AG04449 (cell line): ENCODE measurements around the gene ITGB1BP2.
A peak's percentile ranks its signal among the peaks of the same experiment; 100 is the strongest.
"Not testable (repeated sequence)": the region's sequence is repeated elsewhere in the genome, so short reads cannot be mapped to it uniquely, and the experiment has no call there.

ENCODE experiments used
- CTCF ChIA-PET: fragments of 350-600 bp; formaldehyde crosslinking; extraction: SDS; loops from one replicate; lab custom pipeline; 2021; ENCODE audit warnings: antibody characterized with exemption; lab: Yijun Ruan, JAX
- POLR2A ChIA-PET: fragments of 400-600, 350-600 bp; formaldehyde crosslinking; extraction: SDS; loops from one replicate; lab custom pipeline; 2020; ENCODE audit warnings: antibody characterized with exemption, inconsistent platforms; lab: Yijun Ruan, JAX
- DNase-seq: peaks from one replicate; pipeline ENCODE4 v3.0.0-alpha.2; 2010; ENCODE audit warnings: low read depth, low spot score
- H3K4me3 ChIP-seq: 2 replicates; pipeline ENCODE4 v1.5.1; 2011; ENCODE audit warnings: low read depth, mild to moderate bottlenecking, control low read depth, low read length
- TF ChIP-seq, protein P1 (sequence below): IDR thresholded peaks from one replicate; pipeline ENCODE4 v1.5.1; 2011; ENCODE audit warnings: mild to moderate bottlenecking, moderate library complexity, low read length, control low read depth, inconsistent platforms; ENCODE audit not compliant: insufficient read depth; ENCODE audit errors: missing control alignments

ITGB1BP2 gene

DNA sequence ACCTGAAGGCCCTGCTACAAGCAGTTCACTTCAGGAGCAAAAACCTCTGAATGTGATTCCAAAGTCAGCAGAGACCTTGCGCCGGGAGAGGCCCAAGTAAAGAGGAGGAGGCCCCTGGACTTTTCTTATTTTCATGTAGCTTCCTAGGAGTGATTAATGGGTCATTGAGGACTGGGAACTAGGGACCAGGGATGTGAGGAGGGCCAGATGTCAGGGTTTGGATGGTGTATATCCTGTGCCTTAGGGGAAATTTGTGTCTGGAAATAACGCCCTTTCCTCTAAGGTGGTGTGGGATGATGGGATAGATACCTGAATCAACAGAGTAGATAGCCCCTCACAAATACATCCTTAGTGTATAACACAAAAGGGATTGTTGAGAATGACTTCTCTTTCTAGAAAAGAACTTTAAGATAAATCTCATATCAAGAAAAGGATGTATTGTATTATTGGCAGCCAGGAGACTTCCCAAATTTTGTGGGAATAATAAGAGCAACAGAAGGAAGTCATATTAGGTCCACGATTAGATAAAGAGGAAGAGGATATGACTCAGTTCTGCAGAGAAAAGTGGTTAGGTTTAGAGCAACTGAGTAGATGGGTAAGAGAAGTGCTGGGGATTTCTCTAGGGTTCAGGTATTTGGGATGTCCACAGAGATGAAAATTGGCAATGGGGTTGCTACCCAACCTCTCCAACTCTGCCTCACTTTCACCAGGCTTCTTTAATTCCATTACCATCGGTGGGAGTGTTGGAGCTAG, 1.1 kb downstream of the ITGB1BP2 start:
- TF ChIP-seq, protein P1, sequence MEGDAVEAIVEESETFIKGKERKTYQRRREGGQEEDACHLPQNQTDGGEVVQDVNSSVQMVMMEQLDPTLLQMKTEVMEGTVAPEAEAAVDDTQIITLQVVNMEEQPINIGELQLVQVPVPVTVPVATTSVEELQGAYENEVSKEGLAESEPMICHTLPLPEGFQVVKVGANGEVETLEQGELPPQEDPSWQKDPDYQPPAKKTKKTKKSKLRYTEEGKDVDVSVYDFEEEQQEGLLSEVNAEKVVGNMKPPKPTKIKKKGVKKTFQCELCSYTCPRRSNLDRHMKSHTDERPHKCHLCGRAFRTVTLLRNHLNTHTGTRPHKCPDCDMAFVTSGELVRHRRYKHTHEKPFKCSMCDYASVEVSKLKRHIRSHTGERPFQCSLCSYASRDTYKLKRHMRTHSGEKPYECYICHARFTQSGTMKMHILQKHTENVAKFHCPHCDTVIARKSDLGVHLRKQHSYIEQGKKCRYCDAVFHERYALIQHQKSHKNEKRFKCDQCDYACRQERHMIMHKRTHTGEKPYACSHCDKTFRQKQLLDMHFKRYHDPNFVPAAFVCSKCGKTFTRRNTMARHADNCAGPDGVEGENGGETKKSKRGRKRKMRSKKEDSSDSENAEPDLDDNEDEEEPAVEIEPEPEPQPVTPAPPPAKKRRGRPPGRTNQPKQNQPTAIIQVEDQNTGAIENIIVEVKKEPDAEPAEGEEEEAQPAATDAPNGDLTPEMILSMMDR: no peak
- CTCF ChIA-PET: no interaction called here
- peak overlapping the region; percentile 12 for H3K4me3 ChIP-seq
- POLR2A ChIA-PET: interaction anchor here (0.8 kb wide), 1 partner anchor 20 kb away, joined by 4 read pairs; the partner anchor contains the start of gene NONO
- no peak for DNase-seq

DNA sequence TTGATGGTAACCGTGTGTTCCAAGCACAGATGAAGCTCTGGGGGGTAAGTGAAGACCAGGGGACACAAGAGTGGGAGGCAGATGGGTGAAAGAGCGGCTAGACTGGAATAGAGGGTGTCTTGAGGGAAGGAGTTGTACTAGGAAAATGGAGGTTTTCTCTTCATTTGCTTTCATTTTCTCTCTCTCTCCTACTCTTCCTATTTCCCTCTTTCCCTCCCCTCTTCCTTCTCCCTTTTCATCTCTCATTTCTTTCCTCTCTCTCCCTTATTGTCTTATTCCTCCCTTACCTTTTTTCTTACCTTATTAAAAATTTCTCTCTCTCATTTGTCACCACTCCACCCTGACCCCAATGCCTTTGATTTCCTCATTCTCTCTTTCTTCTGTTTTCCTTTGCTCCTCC, 3.0 kb downstream of the ITGB1BP2 start:
- ChIA-PET CTCF (interaction anchor here (1.6 kb wide), 1 partner anchor 11 kb away, joined by 3 read pairs; no protein-coding TSS in a partner anchor), POLR2A (no interaction called here)

DNA sequence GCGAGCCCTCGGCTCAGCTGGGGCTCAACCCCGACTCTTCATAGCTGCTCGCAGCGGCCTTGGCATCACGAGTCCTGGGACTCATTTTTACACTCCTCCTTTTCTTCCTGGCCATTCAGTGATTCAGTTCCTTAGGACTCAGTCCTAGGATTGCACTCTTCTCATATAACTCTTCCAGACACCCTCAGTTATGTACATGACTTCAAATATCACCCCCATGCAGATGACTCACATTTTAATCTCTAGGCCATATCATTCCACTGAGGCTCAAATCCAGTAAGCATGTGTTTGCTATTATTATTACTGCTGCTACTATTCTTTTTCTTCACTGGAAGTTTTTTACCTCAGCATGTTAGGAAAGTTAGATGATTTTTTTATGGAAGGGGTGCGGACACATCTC, 14.4 kb downstream of the ITGB1BP2 start:
- CTCF ChIA-PET: no interaction called here
- POLR2A ChIA-PET: interaction anchor here (1.3 kb wide), 1 partner anchor 33 kb away, joined by 3 read pairs; the partner anchor contains the start of gene NONO
- TF ChIP-seq, protein P1: no peak
- DNase-seq: peak; percentile 52
- no peak overlapping the region for H3K4me3 ChIP-seq

More for the DNA sequence above, 3.0 kb downstream of the ITGB1BP2 start:
- no peak for DNase-seq
- TF ChIP-seq, protein P1: no peak
- no peak overlapping the region for H3K4me3 ChIP-seq

DNA sequence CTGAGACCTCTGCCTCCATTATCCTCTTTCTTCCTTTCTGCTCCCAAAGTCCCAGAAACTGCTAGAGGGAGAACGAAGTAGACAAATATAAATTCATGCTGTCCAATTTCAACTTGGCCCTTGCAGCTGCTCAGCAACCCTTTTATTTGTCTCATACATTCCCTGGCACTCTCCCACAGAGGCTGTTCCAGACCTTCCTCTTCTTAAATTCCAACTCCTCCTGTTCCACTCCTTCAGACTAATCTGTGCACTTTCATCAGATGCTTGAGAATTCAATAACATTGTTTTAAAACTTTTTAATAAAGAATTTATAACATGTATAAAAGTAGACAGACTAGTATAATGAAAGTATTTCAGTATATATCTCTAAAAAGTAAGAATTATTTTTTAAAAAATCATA, 15.4 kb downstream of the ITGB1BP2 start:
- DNase-seq, CTCF ChIA-PET, H3K4me3 ChIP-seq, POLR2A ChIA-PET: not testable (repeated sequence)

DNA sequence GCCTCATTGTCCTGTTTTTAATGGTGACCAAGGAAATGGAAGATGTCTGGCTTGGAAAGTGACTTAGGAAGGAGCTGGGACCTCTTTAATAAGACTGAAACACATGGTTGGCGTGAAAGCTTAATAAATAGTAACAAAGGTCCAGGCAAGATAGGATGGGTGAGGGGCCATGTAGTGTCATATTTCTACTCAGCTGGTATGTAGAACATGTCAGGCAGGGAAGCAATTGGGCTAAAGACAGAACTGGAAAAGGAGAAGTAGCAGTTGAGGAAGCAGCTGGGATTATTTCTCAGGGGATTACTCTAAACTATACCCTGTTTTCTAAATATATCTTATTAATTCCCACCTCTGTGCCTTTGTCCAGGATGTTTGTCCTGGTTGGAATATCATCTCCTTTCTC, 18.6 kb downstream of the ITGB1BP2 start:
- DNase-seq: no peak
- POLR2A ChIA-PET: no interaction called here
- H3K4me3 ChIP-seq: no peak overlapping the region
- TF ChIP-seq, protein P1: no peak
- CTCF ChIA-PET: no interaction called here

DNA sequence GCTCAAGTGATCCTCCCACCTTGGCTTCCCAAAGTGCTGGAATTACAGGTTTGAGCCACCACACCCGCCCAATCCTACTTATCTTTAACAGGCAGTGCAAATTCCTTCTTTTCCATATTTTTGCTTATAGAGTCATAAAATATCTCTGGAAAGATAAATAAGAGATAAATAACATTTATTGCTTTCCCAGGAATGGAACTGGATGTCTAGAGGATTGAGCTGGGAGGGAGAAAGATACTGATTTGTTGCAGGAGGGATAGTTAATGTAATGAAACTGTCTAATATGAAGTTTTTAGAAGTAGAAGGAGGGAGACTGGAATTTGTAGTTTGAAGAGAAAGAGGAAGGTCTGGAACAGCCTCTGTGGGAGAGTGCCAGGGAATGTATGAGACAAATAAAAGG, 20.2 kb downstream of the ITGB1BP2 start:
- H3K4me3 ChIP-seq: no peak overlapping the region
- no peak for DNase-seq
- TF ChIP-seq, protein P1: no peak
- POLR2A ChIA-PET: no interaction called here
- CTCF ChIA-PET: no interaction called here

DNA sequence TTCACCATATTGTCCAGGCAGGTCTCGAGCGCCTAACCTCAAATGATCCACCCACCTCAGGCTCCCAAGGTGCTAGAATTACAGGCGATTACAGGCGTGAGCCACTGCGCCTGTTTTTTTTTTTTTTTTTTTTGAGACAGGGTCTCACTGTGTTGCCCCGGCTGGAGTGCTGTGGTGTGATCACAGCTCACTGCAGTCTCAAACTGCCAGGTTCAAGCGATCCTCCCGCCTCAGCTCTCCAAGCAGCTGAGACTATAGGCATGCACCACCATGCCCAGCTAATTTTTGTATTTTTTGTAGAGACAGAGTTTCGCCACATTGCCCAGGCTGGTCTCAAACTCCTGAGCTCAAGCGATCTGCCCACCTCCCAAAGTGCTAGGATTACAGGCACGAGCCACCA, 22.9 kb downstream of the ITGB1BP2 start:
- H3K4me3 ChIP-seq, DNase-seq, POLR2A ChIA-PET, CTCF ChIA-PET: not testable (repeated sequence)
